OCI-LY7 (cell line): ENCODE results near the gene BMP2. TPM values are rescaled to one million over a fixed set of nuclear protein-coding genes. Genes with fewer than 3 reads are reported as not detected.

Experiments
- BruUV-seq: library from RNA; stranded (reverse); fragments of 400-500 nt; replicated peaks from 2 replicates; lab custom pipeline; 2021; lab: Mats Ljungman, UMichigan
- CTCF ChIA-PET: fragments of 300-600 bp; sonication (Branson Sonifier 250); formaldehyde crosslinking; loops from one replicate; lab custom pipeline; 2022; ENCODE audit warnings: antibody characterized with exemption; ENCODE audit not compliant: unreplicated experiment; lab: Charles Lee
- POLR2A ChIA-PET: fragments of 300-600 bp; sonication (Branson Sonifier 250); formaldehyde crosslinking; loops from one replicate; lab custom pipeline; 2022; ENCODE audit warnings: antibody characterized with exemption; lab: Charles Lee
- DNase-seq: peaks from one replicate; pipeline ENCODE4 v3.0.0-alpha.2; 2015; ENCODE audit warnings: low spot score
- H2AFZ ChIP-seq: fragments of 200-600 bp; sonication (generic), shearing (Covaris generic); 2 replicates; pipeline ENCODE4 v1.6.1; 2014; ENCODE audit warnings: mild to moderate bottlenecking, antibody characterized with exemption, low read length, moderate library complexity
- H3K27ac ChIP-seq: fragments of 200-600 bp; sonication (generic); 2 replicates; pipeline ENCODE4 v1.5.1; 2014; ENCODE audit warnings: mixed run types, low read depth, mild to moderate bottlenecking, moderate library complexity, low read length, inconsistent platforms; ENCODE audit not compliant: poor library complexity, severe bottlenecking
- H3K36me3 ChIP-seq: fragments of 200-600 bp; sonication (generic); 2 replicates; pipeline ENCODE4 v1.6.1; 2014; ENCODE audit warnings: mild to moderate bottlenecking, antibody characterized with exemption, low read length, moderate library complexity, mixed read lengths; ENCODE audit not compliant: insufficient read depth
- H3K4me1 ChIP-seq: fragments of 200-600 bp; sonication (generic); 2 replicates; pipeline ENCODE4 v1.5.1; 2014; ENCODE audit warnings: mild to moderate bottlenecking, low read length; ENCODE audit not compliant: insufficient read depth, poor library complexity, severe bottlenecking
- H3K4me2 ChIP-seq: fragments of 200-600 bp; sonication (generic); 2 replicates; pipeline ENCODE4 v1.6.1; 2014; ENCODE audit warnings: mild to moderate bottlenecking, low read length
- H3K4me3 ChIP-seq: fragments of 200-600 bp; sonication (generic); 2 replicates; pipeline ENCODE4 v1.5.1; 2014; ENCODE audit warnings: mild to moderate bottlenecking, low read depth, low read length; ENCODE audit not compliant: poor library complexity, severe bottlenecking
- H3K79me2 ChIP-seq: fragments of 200-600 bp; sonication (generic); 2 replicates; pipeline ENCODE4 v1.6.1; 2016; ENCODE audit warnings: low read depth, mild to moderate bottlenecking, low read length, moderate library complexity, mixed read lengths; ENCODE audit not compliant: insufficient read depth
- H3K9me2 ChIP-seq: fragments of 200-600 bp; sonication (generic); 2 replicates; pipeline ENCODE4 v1.6.1; 2016; ENCODE audit warnings: mild to moderate bottlenecking, low read length, mixed read lengths; ENCODE audit not compliant: insufficient read depth
- H3K9me3 ChIP-seq: fragments of 200-600 bp; sonication (generic); 2 replicates; pipeline ENCODE4 v1.6.1; 2014; ENCODE audit warnings: mild to moderate bottlenecking, mixed run types, low read length, mixed read lengths
- H4K20me1 ChIP-seq: fragments of 200-600 bp; sonication (generic); 2 replicates; pipeline ENCODE4 v1.6.1; 2014; ENCODE audit warnings: mild to moderate bottlenecking, antibody characterized with exemption, low read length, moderate library complexity, mixed read lengths; ENCODE audit not compliant: insufficient read depth
- EZH2phosphoT487 ChIP-seq: fragments of 200-600 bp; sonication (generic); IDR thresholded peaks from 2 replicates; pipeline ENCODE4 v1.6.1; 2018; ENCODE audit warnings: low read depth, borderline replicate concordance, mild to moderate bottlenecking, mixed run types, antibody characterized with exemption, low read length, moderate library complexity, mixed read lengths
- intact Hi-C: fragments of 100-400 bp; cut with micrococcal nuclease; formaldehyde crosslinking; loops from one replicate; pipeline ENCODE4 v1.10.0; 2022; ENCODE audit not compliant: unreplicated experiment
- total RNA-seq, 2 experiments: library from RNA; depleted of rRNA in 1 of 2; stranded (reverse); fragments of >200 nt in 1 of 2; shearing (Covaris generic) in 1 of 2; gene quantifications; 2 replicates each; pipeline ENCODE4 v1.2.3, GENCODE V29; 2014 to 2022
- TF ChIP-seq, protein P1 (sequence below): fragments of 200-600 bp; sonication (generic); conservative IDR thresholded peaks from 2 replicates; pipeline ENCODE4 v1.5.1; 2014; ENCODE audit warnings: mild to moderate bottlenecking, antibody characterized with exemption, low read length, moderate library complexity, mixed read lengths

Gene BMP2
- total RNA-seq, 2 experiments from 2014 or later = not detected

DNA sequence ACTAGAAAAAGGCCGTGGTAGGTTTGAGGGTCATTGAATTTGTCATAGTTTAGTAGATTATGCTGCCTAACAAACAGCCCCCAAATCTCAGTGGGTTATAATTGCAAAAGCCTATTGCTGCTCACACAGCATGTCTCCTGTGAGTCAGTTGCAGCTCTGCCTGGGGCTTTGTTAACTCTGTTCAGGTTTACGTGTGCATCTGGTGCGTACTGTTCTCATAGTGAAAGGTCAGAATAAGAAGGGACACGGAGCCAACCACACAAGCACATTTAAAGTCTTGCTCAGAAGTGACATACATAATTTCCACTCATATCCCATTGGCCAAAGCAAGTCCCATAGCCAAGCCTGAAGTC is 48.1 kb upstream of the BMP2 start:
- no peaks in the 10 kb centered on the region for H4K20me1 ChIP-seq
- H2AFZ ChIP-seq = no peak overlapping the region
- H3K9me2 ChIP-seq = no peaks in the 10 kb centered on the region
- no peaks in the 10 kb centered on the region for H3K36me3 ChIP-seq
- BruUV-seq = no TSS peak
- POLR2A ChIA-PET = no interaction called here
- no peak overlapping the region for H3K4me3 ChIP-seq
- no peak overlapping the region for H3K4me2 ChIP-seq
- no peak for DNase-seq
- TF ChIP-seq EZH2phosphoT487 = no peak
- TF ChIP-seq, protein P1, sequence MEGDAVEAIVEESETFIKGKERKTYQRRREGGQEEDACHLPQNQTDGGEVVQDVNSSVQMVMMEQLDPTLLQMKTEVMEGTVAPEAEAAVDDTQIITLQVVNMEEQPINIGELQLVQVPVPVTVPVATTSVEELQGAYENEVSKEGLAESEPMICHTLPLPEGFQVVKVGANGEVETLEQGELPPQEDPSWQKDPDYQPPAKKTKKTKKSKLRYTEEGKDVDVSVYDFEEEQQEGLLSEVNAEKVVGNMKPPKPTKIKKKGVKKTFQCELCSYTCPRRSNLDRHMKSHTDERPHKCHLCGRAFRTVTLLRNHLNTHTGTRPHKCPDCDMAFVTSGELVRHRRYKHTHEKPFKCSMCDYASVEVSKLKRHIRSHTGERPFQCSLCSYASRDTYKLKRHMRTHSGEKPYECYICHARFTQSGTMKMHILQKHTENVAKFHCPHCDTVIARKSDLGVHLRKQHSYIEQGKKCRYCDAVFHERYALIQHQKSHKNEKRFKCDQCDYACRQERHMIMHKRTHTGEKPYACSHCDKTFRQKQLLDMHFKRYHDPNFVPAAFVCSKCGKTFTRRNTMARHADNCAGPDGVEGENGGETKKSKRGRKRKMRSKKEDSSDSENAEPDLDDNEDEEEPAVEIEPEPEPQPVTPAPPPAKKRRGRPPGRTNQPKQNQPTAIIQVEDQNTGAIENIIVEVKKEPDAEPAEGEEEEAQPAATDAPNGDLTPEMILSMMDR = no peak
- CTCF ChIA-PET = no interaction called here
- H3K4me1 ChIP-seq = no peaks in the 10 kb centered on the region
- intact Hi-C loops = no loop called here
- no peaks in the 10 kb centered on the region for H3K79me2 ChIP-seq
- H3K9me3 ChIP-seq = no peaks in the 10 kb centered on the region
- no peak overlapping the region for H3K27ac ChIP-seq

DNA sequence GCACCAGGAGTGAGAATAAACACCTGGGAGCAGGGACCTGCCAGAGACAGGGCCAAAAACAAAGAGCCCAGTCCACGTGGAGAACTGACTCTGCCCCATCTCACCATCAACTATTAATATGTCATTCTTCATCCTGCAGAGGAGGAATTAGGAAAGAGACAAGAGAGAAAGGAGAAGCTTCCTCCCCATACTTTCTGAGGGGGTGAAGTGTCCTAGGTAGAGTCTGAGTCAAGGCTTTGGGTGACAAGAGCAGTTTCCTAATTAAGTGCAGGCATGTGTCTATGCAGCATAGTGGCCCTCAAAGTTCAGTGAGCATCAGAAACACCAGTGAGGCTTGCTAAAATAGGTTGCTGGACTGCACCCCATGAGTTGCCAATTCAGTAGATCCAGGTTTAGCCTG is 40.7 kb upstream of the BMP2 start:
- H3K9me2 ChIP-seq = no peaks in the 10 kb centered on the region; the same call in 1 of the 2 replicates
- no TSS peak for BruUV-seq
- no peaks in the 10 kb centered on the region for H3K4me1 ChIP-seq
- H3K27ac ChIP-seq = no peak overlapping the region
- H3K4me3 ChIP-seq = no peak overlapping the region
- H2AFZ ChIP-seq = no peak overlapping the region
- DNase-seq = no peak
- no peaks in the 10 kb centered on the region for H3K79me2 ChIP-seq
- ChIA-PET CTCF (no interaction called here), POLR2A (no interaction called here)
- H3K9me3 ChIP-seq = no peaks in the 10 kb centered on the region
- intact Hi-C loops = no loop called here
- TF ChIP-seq EZH2phosphoT487 = no peak
- TF ChIP-seq, protein P1 = no peak
- H4K20me1 ChIP-seq = no peaks in the 10 kb centered on the region
- H3K36me3 ChIP-seq = no peaks in the 10 kb centered on the region
- H3K4me2 ChIP-seq = no peak overlapping the region

DNA sequence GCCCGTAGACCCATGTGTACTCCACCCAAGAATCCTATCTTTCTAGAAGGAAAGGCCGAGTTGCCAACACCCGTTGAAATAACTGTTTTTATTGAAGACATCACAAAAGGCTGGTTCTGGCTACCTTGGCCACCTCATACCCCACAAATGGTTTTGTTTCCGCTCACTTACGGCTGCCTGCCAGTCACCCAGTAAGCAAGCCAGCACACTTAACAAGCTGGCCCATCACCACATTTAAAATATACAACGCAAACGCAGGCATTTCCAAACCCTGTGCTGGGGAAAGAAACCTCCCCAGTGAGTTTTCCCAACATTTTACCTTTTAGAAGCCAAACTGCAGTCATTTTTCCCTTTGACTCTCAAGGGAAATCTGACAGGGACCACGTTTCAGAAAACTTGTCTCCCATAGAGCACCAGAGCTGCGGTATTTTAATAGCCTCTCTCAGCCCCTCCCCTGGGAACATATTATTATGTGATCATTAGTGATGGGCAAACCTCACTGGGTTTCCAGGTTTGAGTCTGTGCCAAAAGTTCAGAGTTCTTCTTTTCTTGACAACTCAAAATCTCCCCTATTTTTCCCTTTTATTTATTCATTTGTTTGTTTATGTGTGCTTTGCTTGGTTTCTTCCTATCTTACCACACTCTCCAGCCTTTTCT is 36.7 kb upstream of the BMP2 start:
- H3K9me3 ChIP-seq = no peaks in the 10 kb centered on the region
- ChIA-PET POLR2A (no interaction called here), CTCF (no interaction called here)
- H3K4me2 ChIP-seq = no peak overlapping the region
- no peaks in the 10 kb centered on the region for H3K36me3 ChIP-seq
- no peaks in the 10 kb centered on the region for H4K20me1 ChIP-seq
- no peak overlapping the region for H3K4me3 ChIP-seq
- BruUV-seq = no TSS peak
- no peaks in the 10 kb centered on the region; the same call in 1 of the 2 replicates for H3K9me2 ChIP-seq
- H3K27ac ChIP-seq = no peak overlapping the region
- intact Hi-C loops = no loop called here
- TF ChIP-seq, protein P1 = no peak
- no peak for TF ChIP-seq EZH2phosphoT487
- no peaks in the 10 kb centered on the region for H3K4me1 ChIP-seq
- no peaks in the 10 kb centered on the region for H3K79me2 ChIP-seq
- DNase-seq = no peak
- no peak overlapping the region for H2AFZ ChIP-seq
